H1 (cell line): ENCODE results near the gene IRF2BP1. TPM values are rescaled to one million over a fixed set of nuclear protein-coding genes. Genes with fewer than 3 reads are reported as not detected.
"Not testable (repeated sequence)": the region's sequence is repeated elsewhere in the genome, so short reads cannot be mapped to it uniquely, and the experiment has no call there.

ENCODE experiments used
- CTCF ChIA-PET: fragments of 300-600 bp; sonication (Branson Sonifier 250); formaldehyde crosslinking; loops from one replicate; lab custom pipeline; 2021; ENCODE audit not compliant: partially characterized antibody; lab: Charles Lee
- POLR2A ChIA-PET: fragments of 300-600 bp; sonication (Branson Sonifier 250); formaldehyde crosslinking; loops from one replicate; lab custom pipeline; 2021; ENCODE audit warnings: inconsistent platforms; ENCODE audit not compliant: partially characterized antibody; lab: Charles Lee
- DNase-seq, 2 experiments: peaks; one replicate each; pipeline versions ENCODE4 v3.0.0 to v3.0.0-alpha.2; 2010 to 2022; ENCODE audit warnings: low spot score in 2 of 2, low read depth in 1 of 2, mixed read lengths in 1 of 2
- FAIRE-seq: peaks from 2 replicates; lab custom pipeline; 2011; peaks lifted over from hg19 to GRCh38; lab: Jason Lieb, UNC
- H2AFZ ChIP-seq: 2 replicates; pipeline ENCODE4 v1.8.1; 2012; ENCODE audit warnings: low read length, inconsistent platforms
- H2AK5ac ChIP-seq: 2 replicates; pipeline ENCODE4 v1.6.1; 2013; ENCODE audit warnings: low read depth, low read length
- H2BK120ac ChIP-seq: replicated peaks from 2 replicates; pipeline ENCODE3; 2013; ENCODE audit warnings: low read depth, low read length, inconsistent platforms
- H2BK12ac ChIP-seq: 2 replicates; pipeline ENCODE4 v1.6.1; 2013; ENCODE audit warnings: low read depth, low read length
- H2BK15ac ChIP-seq: 2 replicates; pipeline ENCODE4 v1.6.1; 2013; ENCODE audit warnings: low read length
- H2BK20ac ChIP-seq: 2 replicates; pipeline ENCODE4 v1.6.1; 2013; ENCODE audit warnings: low read length
- H2BK5ac ChIP-seq: 2 replicates; pipeline ENCODE4 v1.6.1; 2013; ENCODE audit warnings: low read depth, low read length
- H3K14ac ChIP-seq: 2 replicates; pipeline ENCODE4 v1.6.1; 2013; ENCODE audit warnings: inconsistent platforms; ENCODE audit not compliant: insufficient read length
- H3K18ac ChIP-seq: 2 replicates; pipeline ENCODE4 v1.6.1; 2013; ENCODE audit warnings: low read length; ENCODE audit errors: extremely low read depth
- H3K23ac ChIP-seq: 2 replicates; pipeline ENCODE4 v1.6.1; 2013; ENCODE audit warnings: inconsistent platforms; ENCODE audit not compliant: insufficient read length
- H3K23me2 ChIP-seq: 2 replicates; pipeline ENCODE4 v1.6.1; 2013; ENCODE audit warnings: low read depth, low read length
- H3K27ac ChIP-seq: 2 replicates; pipeline ENCODE4 v1.6.1; 2011; ENCODE audit warnings: low read depth, low read length, inconsistent platforms
- H3K27me3 ChIP-seq, 4 experiments: replicated peaks in 1 of 4; 1 replicate in 1 of 4; 2 replicates in 3 of 4; pipeline versions ENCODE4 v1.6.1 to v1.8.1; 2011 to 2013; ENCODE audit warnings: low read length in 3 of 4, mild to moderate bottlenecking in 3 of 4, inconsistent platforms in 2 of 4, mixed read lengths in 2 of 4, moderate library complexity in 1 of 4; ENCODE audit not compliant: control insufficient read depth in 3 of 4, insufficient read depth in 3 of 4; ENCODE audit errors: extremely low read depth in 1 of 4
- H3K36me3 ChIP-seq, 4 experiments: 2 replicates each; pipeline versions ENCODE4 v1.6.1 to v1.8.1; 2011 to 2013; ENCODE audit warnings: mild to moderate bottlenecking in 4 of 4, low read length in 3 of 4, moderate library complexity in 2 of 4, control low read depth in 1 of 4, inconsistent platforms in 1 of 4; ENCODE audit not compliant: insufficient read depth in 4 of 4, control insufficient read depth in 2 of 4
- H3K4ac ChIP-seq: replicated peaks from 2 replicates; pipeline ENCODE3; 2013; ENCODE audit warnings: low read length, low read depth, mixed read lengths, inconsistent platforms; ENCODE audit not compliant: insufficient read length
- H3K4me1 ChIP-seq, 4 experiments: replicated peaks in 1 of 4; 1 replicate in 1 of 4; 2 replicates in 3 of 4; pipeline versions ENCODE4 v1.6.1 to v1.8.1; 2011 to 2013; ENCODE audit warnings: low read length in 3 of 4, inconsistent platforms in 2 of 4, mixed read lengths in 1 of 4; ENCODE audit not compliant: insufficient read depth in 4 of 4, control insufficient read depth in 3 of 4
- H3K4me2 ChIP-seq, 2 experiments: 2 replicates each; pipeline versions ENCODE4 v1.6.1 to v1.8.1; 2011 to 2013; ENCODE audit warnings: low read depth in 2 of 2, low read length in 2 of 2, control low read depth in 1 of 2, inconsistent platforms in 1 of 2, mild to moderate bottlenecking in 1 of 2; ENCODE audit not compliant: insufficient read depth in 1 of 2
- H3K4me3 ChIP-seq, 4 experiments: fragments of 200-600, 300-600 bp in 1 of 4; sonication (generic), shearing (Covaris generic), sonication (Bioruptor Twin) in 1 of 4; 2 replicates each; pipeline versions ENCODE4 v1.5.1 to v1.8.1; 2011 to 2016; ENCODE audit warnings: low read length in 4 of 4, low read depth in 3 of 4, control low read depth in 2 of 4, inconsistent platforms in 2 of 4, mild to moderate bottlenecking in 2 of 4, mixed read lengths in 1 of 4, moderate library complexity in 1 of 4; ENCODE audit not compliant: insufficient read depth in 2 of 4; ENCODE audit errors: extremely low read depth in 1 of 4
- H3K56ac ChIP-seq: replicated peaks from 2 replicates; pipeline ENCODE3; 2013; ENCODE audit warnings: low read depth, mild to moderate bottlenecking, mixed read lengths, low read length, inconsistent platforms; ENCODE audit not compliant: insufficient read length
- H3K79me1 ChIP-seq: 2 replicates; pipeline ENCODE4 v1.6.1; 2013; ENCODE audit warnings: low read depth, low read length, control low read depth
- H3K79me2 ChIP-seq, 2 experiments: 2 replicates each; pipeline versions ENCODE4 v1.6.1 to v1.8.1; 2012 to 2013; ENCODE audit warnings: low read length in 2 of 2, mild to moderate bottlenecking in 2 of 2, inconsistent platforms in 1 of 2; ENCODE audit not compliant: insufficient read depth in 2 of 2, control insufficient read depth in 1 of 2
- H3K9ac ChIP-seq, 4 experiments: replicated peaks in 1 of 4; 1 replicate in 1 of 4; 2 replicates in 3 of 4; pipeline versions ENCODE4 v1.6.1 to v1.8.1; 2011 to 2013; ENCODE audit warnings: low read depth in 3 of 4, low read length in 3 of 4, control low read depth in 2 of 4, mild to moderate bottlenecking in 2 of 4, moderate library complexity in 2 of 4, inconsistent platforms in 1 of 4; ENCODE audit errors: extremely low read depth in 1 of 4
- H3K9me3 ChIP-seq, 2 experiments: 2 replicates each; pipeline versions ENCODE4 v1.6.1 to v1.8.1; 2012 to 2013; ENCODE audit warnings: mild to moderate bottlenecking in 2 of 2, moderate library complexity in 2 of 2, control low read depth in 1 of 2, inconsistent platforms in 1 of 2, low read depth in 1 of 2, low read length in 1 of 2, mixed read lengths in 1 of 2; ENCODE audit not compliant: insufficient read depth in 2 of 2
- H4K20me1 ChIP-seq, 2 experiments: replicated peaks in 1 of 2; 2 replicates each; pipeline versions ENCODE3 to v1.8.1; 2011 to 2013; ENCODE audit warnings: inconsistent platforms in 2 of 2, low read length in 2 of 2, mild to moderate bottlenecking in 1 of 2; ENCODE audit not compliant: insufficient read depth in 2 of 2, control insufficient read depth in 1 of 2
- H4K5ac ChIP-seq: 2 replicates; pipeline ENCODE4 v1.6.1; 2013; ENCODE audit warnings: low read length, low read depth, mixed read lengths, inconsistent platforms; ENCODE audit not compliant: insufficient read length
- H4K8ac ChIP-seq: 2 replicates; pipeline ENCODE4 v1.8.0; 2013; ENCODE audit warnings: mild to moderate bottlenecking, moderate library complexity, low read length, inconsistent platforms; ENCODE audit not compliant: insufficient read depth; ENCODE audit errors: extremely low read depth
- H4K91ac ChIP-seq: replicated peaks from 2 replicates; pipeline ENCODE3; 2013; ENCODE audit warnings: low read length, mixed read lengths, inconsistent platforms; ENCODE audit not compliant: insufficient read length
- WGBS, 2 experiments: shearing (Covaris generic) in 1 of 2; methylation state at CpG; one replicate each; pipeline versions ENCODE4 v1.1.6 to v1.1.7; 2013 to 2015; ENCODE audit warnings: low lambda C conversion rate in 2 of 2, mixed read lengths in 2 of 2, inconsistent platforms in 1 of 2, low coverage in 1 of 2, missing lambda C conversion rate in 1 of 2; ENCODE audit not compliant: insufficient replicate concordance in 2 of 2, insufficient coverage in 1 of 2, insufficient read length in 1 of 2; ENCODE audit errors: extremely low coverage in 1 of 2, missing lambda C conversion rate in 1 of 2; 5-methylcytosine and 5-hydroxymethylcytosine counted together
- polyA plus RNA-seq, 7 experiments: library from polyadenylated mRNA; depleted of rRNA in 3 of 7; stranded (reverse) in 5 of 7; unstranded in 2 of 7; fragments of >200 nt in 5 of 7; fragments of 200-250 nt in 2 of 7; gene quantifications; 1 replicate in 5 of 7; 2 replicates in 1 of 7; 4 replicates in 1 of 7; pipeline versions ENCODE4 v1.2.1 to v1.2.3, GENCODE V29; 2011 to 2013; ENCODE audit warnings: missing spikeins in 2 of 7, mixed read lengths in 2 of 7
- total RNA-seq: library from RNA; stranded (reverse); fragmentation: NEBNext Ultra II Directional; extraction: Animal tissue kit (Norgen Biotek cat#: 25700); gene quantifications from 2 replicates; pipeline ENCODE4 v1.2.1, GENCODE V29; 2021

The IRF2BP1 gene
- total and polyA plus RNA-seq, 2 of the 8 experiments (the other 6 are each of a cell fraction or from before 2014, with no cell fraction given), result 12.1 to 24.4 TPM

DNA sequence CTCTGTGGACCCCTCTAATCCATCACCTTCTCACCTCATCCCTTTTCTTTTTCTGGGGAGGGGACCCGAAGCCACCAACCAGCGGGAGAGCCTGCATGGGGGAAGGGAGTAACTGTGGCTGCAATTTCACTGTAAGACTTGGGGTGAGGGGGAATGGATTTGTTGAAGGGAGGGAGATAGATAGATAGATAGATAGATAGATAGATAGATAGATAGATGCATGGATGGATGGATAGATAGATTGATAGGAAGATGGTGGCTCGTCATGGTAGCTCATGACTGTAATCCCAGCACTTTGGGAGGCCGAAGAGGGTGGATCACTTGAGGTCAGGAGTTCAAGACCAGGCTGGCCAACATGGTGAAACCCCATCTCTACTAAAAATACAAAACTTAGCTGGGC is 18.7 kb downstream of the IRF2BP1 start:
- H3K4me3 ChIP-seq, H2BK5ac ChIP-seq, H4K8ac ChIP-seq, H3K14ac ChIP-seq, H3K27ac ChIP-seq, H3K9ac ChIP-seq, DNase-seq, H2BK120ac ChIP-seq, H2AK5ac ChIP-seq, H3K23ac ChIP-seq, H4K5ac ChIP-seq, H3K4ac ChIP-seq, H2BK15ac ChIP-seq, H4K20me1 ChIP-seq, H4K91ac ChIP-seq, H3K36me3 ChIP-seq, H2AFZ ChIP-seq, H2BK20ac ChIP-seq, H3K4me2 ChIP-seq, H3K9me3 ChIP-seq, H2BK12ac ChIP-seq, H3K27me3 ChIP-seq, H3K18ac ChIP-seq, FAIRE-seq, H3K56ac ChIP-seq: not testable (repeated sequence)
- Histone ChIP-seq H3K23me2 (peaks cover 14% of the 10 kb centered on the region), H3K79me1 (peaks cover 11% of the 10 kb centered on the region; the same call in 1 of the 2 replicates), H3K79me2 (peaks cover 3 to 45% of the 10 kb centered on the region in 2 experiments; a peak in 2 of 4 replicates), H3K4me1 (peaks cover 0 to 14% (median 8%) of the 10 kb centered on the region in 4 experiments; a peak in 6 of 7 replicates)
- POLR2A ChIA-PET, result interaction anchor here (5.1 to 13.7 kb wide), 2 partner anchors 8 to 16 kb away, joined by 48 to 277 read pairs; partner anchors contain the start of gene IRF2BP1
- CTCF ChIA-PET, result interaction anchor here (12.4 kb wide), 1 partner anchor 16 kb away, joined by 208 read pairs; the partner anchor contains the start of gene IRF2BP1
- WGBS, 2 experiments, result 96% methylated on average over 4 of the region's 4 CpGs; no CpG with 5 or more reads in 1 of the 2 experiments
